GM12801 (cell line): ENCODE data around the gene RFTN1.

ENCODE experiments used
- TF ChIP-seq, protein P1 (sequence below): IDR thresholded peaks from one replicate; pipeline ENCODE4 v1.5.1; 2011; ENCODE audit warnings: control low read depth; ENCODE audit not compliant: insufficient read length; ENCODE audit errors: extremely low read depth

The RFTN1 gene

DNA sequence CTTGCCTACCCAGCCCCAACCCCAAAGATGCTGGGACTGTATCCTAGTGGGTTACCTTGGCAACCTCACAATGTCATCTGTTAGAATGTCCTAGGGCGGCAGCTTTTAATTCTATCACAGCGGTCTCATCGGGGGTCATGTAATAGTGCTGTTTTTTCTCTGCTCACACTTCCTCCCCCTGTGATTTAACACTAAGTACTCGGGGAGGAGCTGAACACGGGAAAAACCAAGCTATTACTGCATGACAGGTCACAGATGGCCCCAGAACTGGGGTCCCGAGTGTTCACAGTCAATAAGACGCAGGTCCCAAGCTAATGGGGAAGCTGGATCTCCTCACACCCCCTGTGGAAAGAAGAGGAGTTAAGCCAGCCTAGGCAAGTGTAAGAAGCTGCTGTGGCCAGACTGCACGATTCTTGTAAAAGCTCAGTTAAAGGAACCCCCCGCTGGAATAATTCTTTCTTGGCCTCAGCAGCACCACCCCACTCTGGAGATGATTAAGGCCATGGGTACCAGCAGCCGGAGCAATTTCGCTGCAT lies 2.5 kb upstream of the RFTN1 start:
- TF ChIP-seq, protein P1, sequence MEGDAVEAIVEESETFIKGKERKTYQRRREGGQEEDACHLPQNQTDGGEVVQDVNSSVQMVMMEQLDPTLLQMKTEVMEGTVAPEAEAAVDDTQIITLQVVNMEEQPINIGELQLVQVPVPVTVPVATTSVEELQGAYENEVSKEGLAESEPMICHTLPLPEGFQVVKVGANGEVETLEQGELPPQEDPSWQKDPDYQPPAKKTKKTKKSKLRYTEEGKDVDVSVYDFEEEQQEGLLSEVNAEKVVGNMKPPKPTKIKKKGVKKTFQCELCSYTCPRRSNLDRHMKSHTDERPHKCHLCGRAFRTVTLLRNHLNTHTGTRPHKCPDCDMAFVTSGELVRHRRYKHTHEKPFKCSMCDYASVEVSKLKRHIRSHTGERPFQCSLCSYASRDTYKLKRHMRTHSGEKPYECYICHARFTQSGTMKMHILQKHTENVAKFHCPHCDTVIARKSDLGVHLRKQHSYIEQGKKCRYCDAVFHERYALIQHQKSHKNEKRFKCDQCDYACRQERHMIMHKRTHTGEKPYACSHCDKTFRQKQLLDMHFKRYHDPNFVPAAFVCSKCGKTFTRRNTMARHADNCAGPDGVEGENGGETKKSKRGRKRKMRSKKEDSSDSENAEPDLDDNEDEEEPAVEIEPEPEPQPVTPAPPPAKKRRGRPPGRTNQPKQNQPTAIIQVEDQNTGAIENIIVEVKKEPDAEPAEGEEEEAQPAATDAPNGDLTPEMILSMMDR = no peak

DNA sequence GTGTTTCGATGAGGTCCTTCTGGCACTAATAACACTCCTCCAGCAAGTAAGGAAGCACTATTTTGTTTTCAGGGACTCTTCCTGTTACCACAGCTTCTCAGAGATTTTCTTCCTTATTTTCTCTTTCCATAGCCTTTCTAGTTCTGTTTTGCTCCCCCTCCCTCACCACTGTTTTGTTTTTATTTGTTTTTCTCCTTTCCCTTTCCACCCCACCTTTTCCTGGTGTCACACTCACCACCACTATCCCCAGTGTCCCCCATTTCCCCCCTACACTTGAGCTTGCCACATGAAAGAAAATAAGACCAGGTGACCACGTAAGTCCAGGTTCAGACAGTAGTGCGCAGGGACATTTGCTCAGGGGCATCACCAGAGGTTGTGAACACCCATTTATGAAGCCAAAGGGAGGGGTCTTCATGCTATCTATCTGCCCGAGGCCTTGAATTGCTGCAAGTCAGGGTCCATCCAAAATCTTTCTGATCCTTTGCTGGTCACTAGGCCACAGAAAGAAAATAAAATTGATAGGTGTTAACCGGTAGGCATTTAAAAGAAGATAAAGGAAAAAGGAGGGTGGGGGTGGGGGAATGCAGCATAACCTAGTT lies 1.4 kb upstream of the RFTN1 start:
- TF ChIP-seq, protein P1 = no peak

DNA sequence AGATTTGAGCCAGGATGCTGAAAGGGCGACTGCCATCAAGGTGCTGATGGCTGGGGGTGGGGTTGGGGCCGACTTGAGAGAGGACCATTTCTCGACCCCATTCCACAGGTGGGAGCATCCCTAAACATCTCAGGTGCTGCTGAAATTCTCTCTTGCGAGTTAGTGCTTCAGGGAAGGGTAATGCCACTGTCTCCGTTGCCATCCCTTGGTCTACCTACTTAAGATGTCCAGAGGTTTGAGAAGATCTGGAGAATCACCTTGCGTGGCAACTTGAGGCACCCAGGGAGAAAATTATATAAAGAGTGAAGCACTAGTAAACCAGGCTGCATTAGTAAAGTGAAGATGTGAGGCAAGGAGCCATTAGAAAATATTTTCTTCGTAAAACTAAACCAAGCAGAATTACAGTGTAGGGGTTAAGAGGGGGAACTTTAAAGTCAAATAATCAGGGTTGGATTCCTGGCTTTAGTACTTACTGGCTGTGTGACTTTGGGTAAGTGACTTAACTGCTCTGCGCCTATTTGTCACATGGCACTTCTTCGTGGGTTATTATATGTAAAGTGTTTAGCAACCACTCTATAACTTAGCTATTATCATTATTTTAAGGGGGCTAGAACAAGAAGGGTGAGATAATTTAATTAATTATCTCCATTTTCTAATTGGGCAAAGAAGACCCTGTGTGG lies 662 bp upstream of the RFTN1 start:
- TF ChIP-seq, protein P1 = no peak

DNA sequence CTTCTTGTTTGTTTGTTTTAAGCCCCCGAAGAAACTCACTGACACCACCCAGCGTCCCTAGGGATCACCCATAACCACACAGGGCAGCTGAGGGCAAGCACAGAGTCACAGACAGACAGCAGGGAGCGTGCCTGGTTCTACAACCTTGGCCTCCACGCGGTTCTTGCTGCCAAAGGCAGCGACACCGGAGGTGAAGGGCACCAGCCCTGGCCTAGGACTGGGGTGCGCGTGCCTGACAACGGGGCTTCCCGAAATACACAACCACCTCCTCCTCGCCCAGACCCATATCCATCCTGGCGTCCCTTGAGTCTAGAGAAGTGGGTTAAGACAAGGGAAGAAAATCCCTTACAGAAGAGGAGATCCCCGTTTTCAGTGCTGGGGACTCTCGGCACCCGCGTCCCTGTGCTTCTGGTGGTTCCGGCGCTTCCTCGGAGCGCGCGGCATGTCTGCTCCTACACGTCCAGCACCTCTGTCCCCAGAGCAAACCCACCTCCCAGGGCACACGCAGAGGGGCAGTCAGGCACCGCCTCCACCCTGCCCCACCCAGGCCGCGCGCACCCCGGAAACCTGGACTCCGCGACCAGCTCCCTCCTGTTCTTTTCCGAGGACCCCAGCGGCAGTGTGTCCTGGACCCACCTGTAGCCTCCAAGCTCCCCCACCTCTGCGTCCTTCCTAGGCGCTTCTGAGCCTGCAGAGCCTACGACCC lies 911 bp downstream of the RFTN1 start:
- TF ChIP-seq, protein P1 = no peak

DNA sequence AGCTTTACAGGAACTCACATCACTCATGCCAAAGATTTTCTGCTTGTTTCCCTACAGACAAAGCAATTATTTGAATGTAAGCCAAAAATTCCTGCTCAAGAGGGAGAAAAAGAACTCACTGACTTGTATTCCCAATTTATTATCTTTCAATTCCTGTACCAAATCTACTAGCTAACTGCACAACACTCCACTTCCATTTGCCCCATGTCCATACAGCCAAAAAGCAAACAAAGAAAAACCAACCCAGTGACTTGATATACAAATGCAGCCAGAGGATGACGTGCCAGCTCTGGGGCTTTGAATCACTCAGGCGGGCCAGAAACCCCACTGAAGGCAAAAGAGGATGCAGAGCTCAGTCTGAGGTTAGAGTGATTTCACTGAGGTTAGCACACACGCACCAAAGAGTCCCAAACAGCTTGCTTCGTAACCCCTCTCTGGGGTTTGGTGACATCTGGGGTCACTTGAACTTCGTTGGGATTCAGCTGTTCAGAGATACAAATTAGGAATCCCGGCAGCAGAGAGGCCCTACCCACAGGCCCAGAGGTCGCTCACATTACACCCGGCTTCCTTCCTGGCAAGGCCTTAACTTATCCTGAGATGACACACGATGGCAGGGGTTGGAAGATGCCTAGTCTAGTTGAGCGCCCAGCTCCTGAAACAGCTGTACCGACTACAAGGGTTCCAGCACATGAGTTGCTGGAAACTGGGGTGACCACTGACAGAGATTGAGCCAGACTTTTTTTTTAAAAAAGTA lies 1.6 kb downstream of the RFTN1 start:
- TF ChIP-seq, protein P1 = no peak

DNA sequence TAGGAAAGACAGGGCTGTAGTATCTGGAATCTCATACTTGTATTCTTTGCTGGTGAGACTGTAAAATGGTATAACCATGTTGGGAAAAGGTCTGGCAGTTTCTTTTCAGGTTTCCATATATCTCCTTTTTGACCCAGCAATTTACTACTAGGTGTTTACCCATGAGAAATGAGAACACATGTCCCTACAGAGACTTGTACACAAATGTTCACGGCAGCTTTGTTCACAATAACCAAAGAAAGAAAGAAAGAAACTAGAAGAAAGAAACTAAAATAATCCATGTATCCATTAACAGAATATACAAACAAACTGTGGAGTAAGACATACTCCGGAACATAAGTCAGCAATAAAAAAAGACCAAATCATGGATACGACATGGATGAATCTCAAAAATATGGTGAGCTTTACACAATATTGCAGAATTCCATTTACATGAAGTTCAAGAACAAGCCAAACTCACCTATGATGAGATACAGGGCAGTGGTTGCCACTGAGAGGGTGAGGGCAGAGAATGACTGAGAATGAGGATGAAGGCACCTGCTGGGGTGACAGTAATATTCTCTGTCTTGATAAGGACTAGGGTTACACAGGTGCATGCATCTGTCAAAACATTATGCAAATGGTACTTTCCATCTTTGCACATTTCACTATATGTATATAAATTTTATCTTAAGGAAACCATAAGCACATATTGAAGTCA lies 2.7 kb downstream of the RFTN1 start:
- TF ChIP-seq, protein P1 = no peak
